OCI-LY1 (cell line): ENCODE data around the gene FXYD4.

Source experiments
- H2AFZ ChIP-seq: fragments of 200-600 bp; sonication (generic), shearing (Covaris generic); 2 replicates; pipeline ENCODE4 v1.6.0; 2014; ENCODE audit warnings: antibody characterized with exemption, mild to moderate bottlenecking, low read length
- H3F3A ChIP-seq: fragments of 200-600 bp; sonication (generic), shearing (Covaris generic); 2 replicates; pipeline ENCODE4 v1.6.0; 2014; ENCODE audit warnings: mild to moderate bottlenecking, antibody characterized with exemption, low read length, moderate library complexity; ENCODE audit not compliant: insufficient read depth
- H3K27ac ChIP-seq: fragments of 200-600 bp; sonication (generic); 2 replicates; pipeline ENCODE4 v1.5.1; 2014; ENCODE audit warnings: low read length, mixed run types, mild to moderate bottlenecking, low read depth; ENCODE audit not compliant: poor library complexity, severe bottlenecking
- H3K27me3 ChIP-seq: fragments of 200-600 bp; sonication (generic); 2 replicates; pipeline ENCODE4 v1.6.0; 2014; ENCODE audit warnings: antibody characterized with exemption, mild to moderate bottlenecking, low read length, moderate library complexity; ENCODE audit not compliant: insufficient read depth
- H3K36me3 ChIP-seq: fragments of 200-600 bp; sonication (generic); 2 replicates; pipeline ENCODE4 v1.6.1; 2014; ENCODE audit warnings: mild to moderate bottlenecking, antibody characterized with exemption, low read length, moderate library complexity, mixed read lengths; ENCODE audit not compliant: insufficient read depth
- H3K4me1 ChIP-seq: fragments of 200-600 bp; sonication (generic); 2 replicates; pipeline ENCODE4 v1.5.1; 2014; ENCODE audit warnings: mild to moderate bottlenecking, low read length, moderate library complexity; ENCODE audit not compliant: insufficient read depth, severe bottlenecking
- H3K4me2 ChIP-seq: fragments of 200-600 bp; sonication (generic), shearing (Covaris generic); 2 replicates; pipeline ENCODE4 v1.6.1; 2014; ENCODE audit warnings: low read length
- H3K4me3 ChIP-seq: fragments of 200-600 bp; sonication (generic); 2 replicates; pipeline ENCODE4 v1.5.1; 2014; ENCODE audit warnings: low read length, low read depth, mild to moderate bottlenecking, mixed read lengths; ENCODE audit not compliant: poor library complexity, severe bottlenecking
- H3K79me2 ChIP-seq: fragments of 200-600 bp; shearing (Covaris generic); 2 replicates; pipeline ENCODE4 v1.6.1; 2016; ENCODE audit warnings: mixed run types, low read length, mixed read lengths; ENCODE audit not compliant: insufficient read depth
- H3K9ac ChIP-seq: fragments of 200-600 bp; sonication (generic), shearing (Covaris generic); 2 replicates; pipeline ENCODE4 v1.6.1; 2014; ENCODE audit warnings: mild to moderate bottlenecking, low read length, mixed read lengths
- H3K9me2 ChIP-seq: fragments of 200-600 bp; sonication (generic), shearing (Covaris generic); 2 replicates; pipeline ENCODE4 v1.6.1; 2014; ENCODE audit warnings: low read depth, mild to moderate bottlenecking, low read length, mixed read lengths
- H3K9me3 ChIP-seq: fragments of 200-600 bp; shearing (Covaris generic); 2 replicates; pipeline ENCODE4 v1.6.1; 2014; ENCODE audit warnings: low read length, mixed read lengths
- H4K20me1 ChIP-seq: fragments of 200-600 bp; sonication (generic), shearing (Covaris generic); 2 replicates; pipeline ENCODE4 v1.6.0; 2016; ENCODE audit warnings: mild to moderate bottlenecking, low read length; ENCODE audit not compliant: insufficient read depth
- CTCF ChIP-seq: fragments of 200-600 bp; sonication (generic), shearing (Covaris generic); IDR thresholded peaks from 2 replicates; pipeline ENCODE4 v1.5.1; 2017; ENCODE audit warnings: mild to moderate bottlenecking, antibody characterized with exemption, low read length, moderate library complexity, mixed read lengths
- EZH2 ChIP-seq: fragments of 200-600 bp; sonication (generic), shearing (Covaris generic); IDR thresholded peaks from 2 replicates; pipeline ENCODE4 v1.8.0; 2017; ENCODE audit warnings: borderline replicate concordance, mixed run types, mild to moderate bottlenecking, antibody characterized with exemption, low read length, moderate library complexity, mixed read lengths

FXYD4 gene

DNA sequence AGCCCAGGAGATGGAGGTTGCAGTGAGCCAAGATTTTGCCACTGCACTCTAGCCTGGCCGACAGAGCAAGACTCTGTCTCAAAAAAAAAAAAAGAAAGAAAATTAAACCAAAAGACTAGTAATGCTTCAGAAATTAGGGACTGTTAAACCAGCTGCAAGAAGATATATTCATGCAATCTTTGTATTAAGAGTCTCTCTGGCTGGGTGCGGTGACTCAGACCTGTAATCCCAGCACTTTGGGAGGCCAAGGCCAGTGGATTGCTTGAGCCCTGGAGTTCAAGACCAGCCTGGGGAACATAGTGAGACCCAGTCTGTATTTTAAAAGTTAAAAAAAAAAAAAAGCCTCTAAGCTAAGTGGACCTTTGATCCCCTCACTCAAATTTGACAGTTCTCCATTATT lies 40.1 kb downstream of the FXYD4 start:
- no peak overlapping the region for H3K4me3 ChIP-seq
- TF ChIP-seq CTCF (no peak), EZH2 (no peak)
- H4K20me1 ChIP-seq, result no peaks in the 10 kb centered on the region
- no peaks in the 10 kb centered on the region for H3K9me3 ChIP-seq
- H3K27me3 ChIP-seq, result no peaks in the 10 kb centered on the region
- no peak overlapping the region for H3K4me2 ChIP-seq
- peaks cover 4% of the 10 kb centered on the region; the same call in 1 of the 2 replicates for H3K36me3 ChIP-seq
- peaks cover 16% of the 10 kb centered on the region for H3K79me2 ChIP-seq
- H3K27ac ChIP-seq, result no peak overlapping the region
- no peaks in the 10 kb centered on the region for H3K9me2 ChIP-seq
- H3F3A ChIP-seq, result 0 out of 2 replicates have a peak, but pooled peaks cover 3% of the 10 kb centered on the region
- H3K4me1 ChIP-seq, result peaks cover 21% of the 10 kb centered on the region
- H2AFZ ChIP-seq, result no peak overlapping the region
- no peak overlapping the region for H3K9ac ChIP-seq

DNA sequence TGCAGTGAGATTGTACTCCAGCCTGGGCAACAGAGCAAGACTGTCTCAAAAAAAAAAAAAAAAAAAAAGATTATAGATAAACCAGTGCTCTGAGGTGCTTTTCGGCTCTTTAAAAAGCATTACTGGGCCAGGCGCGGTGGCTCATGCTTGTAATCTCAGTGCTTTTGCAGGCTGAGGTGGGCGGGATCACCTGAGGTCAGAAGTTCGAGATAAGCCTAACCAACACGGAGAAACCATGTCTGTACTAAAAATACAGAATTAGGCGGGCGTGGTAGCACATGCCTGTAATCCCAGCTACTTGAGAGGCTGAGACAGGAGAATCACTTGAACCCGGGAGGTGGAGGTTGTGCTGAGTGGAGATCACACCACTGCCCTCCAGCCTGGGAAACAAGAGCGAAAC lies 44.1 kb downstream of the FXYD4 start:
- no peaks in the 10 kb centered on the region for H3K79me2 ChIP-seq
- H3K27me3 ChIP-seq, result no peaks in the 10 kb centered on the region
- H3K27ac ChIP-seq, result no peak overlapping the region
- no peak overlapping the region for H3K4me2 ChIP-seq
- no peak overlapping the region for H2AFZ ChIP-seq
- H4K20me1 ChIP-seq, result no peaks in the 10 kb centered on the region
- no peak overlapping the region for H3K4me3 ChIP-seq
- no peaks in the 10 kb centered on the region for H3K9me2 ChIP-seq
- H3K9ac ChIP-seq, result no peak overlapping the region
- peaks cover 4% of the 10 kb centered on the region; the same call in 1 of the 2 replicates for H3F3A ChIP-seq
- TF ChIP-seq CTCF, result no peak
- no peak for TF ChIP-seq EZH2
- H3K4me1 ChIP-seq, result peaks cover 44% of the 10 kb centered on the region
- H3K9me3 ChIP-seq, result no peaks in the 10 kb centered on the region
- H3K36me3 ChIP-seq, result no peaks in the 10 kb centered on the region

GRCh38 chr10:43417950-43418768 lies 46.7 kb downstream of the FXYD4 start:
- H3K9me3 ChIP-seq, result no peaks in the 10 kb centered on the region

More at GRCh38 chr10:43417950-43418768, 46.7 kb downstream of the FXYD4 start:
- Histone ChIP-seq H4K20me1 (no peaks in the 10 kb centered on the region), H3F3A (peaks cover 4% of the 10 kb centered on the region; the same call in 1 of the 2 replicates), H3K9ac (no peak overlapping the region; the same call in 1 of the 2 replicates), H2AFZ (no peak overlapping the region), H3K9me2 (no peaks in the 10 kb centered on the region), H3K27ac (peak overlapping the region; percentile 93), H3K4me3 (peak overlapping the region; percentile 12), H3K4me2 (peak overlapping the region; percentile 63), H3K27me3 (no peaks in the 10 kb centered on the region), H3K36me3 (no peaks in the 10 kb centered on the region), H3K79me2 (no peaks in the 10 kb centered on the region), H3K4me1 (peaks cover 48% of the 10 kb centered on the region)
- no peak for TF ChIP-seq CTCF
- TF ChIP-seq EZH2, result no peak
